H1 (cell line): Measurements from ENCODE around the gene NXPH4. TPM values are rescaled to one million over a fixed set of nuclear protein-coding genes. Genes with fewer than 3 reads are reported as not detected.

ENCODE experiments used
- TAF7 ChIP-seq: optimal IDR thresholded peaks from 2 replicates; pipeline ENCODE3; 2011; ENCODE audit warnings: low read depth, mild to moderate bottlenecking, inconsistent platforms, low read length, moderate library complexity, borderline replicate concordance
- polyA plus RNA-seq, 7 experiments: library from polyadenylated mRNA; depleted of rRNA in 3 of 7; stranded (reverse) in 5 of 7; unstranded in 2 of 7; fragments of >200 nt in 5 of 7; fragments of 200-250 nt in 2 of 7; gene quantifications; 1 replicate in 5 of 7; 2 replicates in 1 of 7; 4 replicates in 1 of 7; pipeline versions ENCODE4 v1.2.1 to v1.2.3, GENCODE V29; 2011 to 2013; ENCODE audit warnings: missing spikeins in 2 of 7, mixed read lengths in 2 of 7
- total RNA-seq: library from RNA; stranded (reverse); fragmentation: NEBNext Ultra II Directional; extraction: Animal tissue kit (Norgen Biotek cat#: 25700); gene quantifications from 2 replicates; pipeline ENCODE4 v1.2.1, GENCODE V29; 2021
- TF ChIP-seq, protein P1 (sequence below): fragments of 300-600 bp; sonication (generic); IDR thresholded peaks from 2 replicates; pipeline ENCODE4 v1.7.1; 2012; ENCODE audit warnings: low read length, moderate library complexity, mild to moderate bottlenecking, inconsistent platforms; ENCODE audit not compliant: insufficient replicate concordance
- TF ChIP-seq, protein P2 (sequence below), 3 experiments: IDR thresholded peaks; 1 replicate in 2 of 3; 2 replicates in 1 of 3; pipeline versions ENCODE4 v1.5.1 to v1.6.1; 2011; ENCODE audit warnings: low read length in 3 of 3, mild to moderate bottlenecking in 3 of 3, inconsistent platforms in 2 of 3, low read depth in 1 of 3, moderate library complexity in 1 of 3; ENCODE audit not compliant: insufficient read depth in 1 of 3; ENCODE audit errors: control extremely low read depth in 1 of 3

The NXPH4 gene
- total and polyA plus RNA-seq, 2 of the 8 experiments (the other 6 are each of a cell fraction or from before 2014, with no cell fraction given) = 0.92 to 1.7 TPM

DNA sequence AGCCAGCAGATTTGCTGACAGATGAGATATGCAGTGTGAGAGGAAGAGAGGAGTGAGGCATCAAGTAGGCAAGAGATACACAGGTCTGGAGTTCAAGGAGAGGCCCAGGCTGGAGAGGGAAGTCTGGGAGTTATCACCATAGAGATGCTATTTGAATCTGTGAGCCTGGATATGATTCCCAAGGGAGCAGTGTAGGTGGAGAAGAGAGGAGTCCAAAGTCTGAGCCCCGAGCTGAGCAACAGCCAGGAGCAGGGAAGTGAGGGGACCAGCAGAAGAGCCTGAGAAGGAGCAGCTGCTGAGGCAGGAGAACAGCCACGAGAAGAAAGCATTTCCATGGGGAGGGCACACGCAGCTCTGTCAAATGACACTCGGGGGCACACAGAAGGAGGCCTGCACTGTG is 20.2 kb upstream of the NXPH4 start (continued):
- TF ChIP-seq, protein P1, sequence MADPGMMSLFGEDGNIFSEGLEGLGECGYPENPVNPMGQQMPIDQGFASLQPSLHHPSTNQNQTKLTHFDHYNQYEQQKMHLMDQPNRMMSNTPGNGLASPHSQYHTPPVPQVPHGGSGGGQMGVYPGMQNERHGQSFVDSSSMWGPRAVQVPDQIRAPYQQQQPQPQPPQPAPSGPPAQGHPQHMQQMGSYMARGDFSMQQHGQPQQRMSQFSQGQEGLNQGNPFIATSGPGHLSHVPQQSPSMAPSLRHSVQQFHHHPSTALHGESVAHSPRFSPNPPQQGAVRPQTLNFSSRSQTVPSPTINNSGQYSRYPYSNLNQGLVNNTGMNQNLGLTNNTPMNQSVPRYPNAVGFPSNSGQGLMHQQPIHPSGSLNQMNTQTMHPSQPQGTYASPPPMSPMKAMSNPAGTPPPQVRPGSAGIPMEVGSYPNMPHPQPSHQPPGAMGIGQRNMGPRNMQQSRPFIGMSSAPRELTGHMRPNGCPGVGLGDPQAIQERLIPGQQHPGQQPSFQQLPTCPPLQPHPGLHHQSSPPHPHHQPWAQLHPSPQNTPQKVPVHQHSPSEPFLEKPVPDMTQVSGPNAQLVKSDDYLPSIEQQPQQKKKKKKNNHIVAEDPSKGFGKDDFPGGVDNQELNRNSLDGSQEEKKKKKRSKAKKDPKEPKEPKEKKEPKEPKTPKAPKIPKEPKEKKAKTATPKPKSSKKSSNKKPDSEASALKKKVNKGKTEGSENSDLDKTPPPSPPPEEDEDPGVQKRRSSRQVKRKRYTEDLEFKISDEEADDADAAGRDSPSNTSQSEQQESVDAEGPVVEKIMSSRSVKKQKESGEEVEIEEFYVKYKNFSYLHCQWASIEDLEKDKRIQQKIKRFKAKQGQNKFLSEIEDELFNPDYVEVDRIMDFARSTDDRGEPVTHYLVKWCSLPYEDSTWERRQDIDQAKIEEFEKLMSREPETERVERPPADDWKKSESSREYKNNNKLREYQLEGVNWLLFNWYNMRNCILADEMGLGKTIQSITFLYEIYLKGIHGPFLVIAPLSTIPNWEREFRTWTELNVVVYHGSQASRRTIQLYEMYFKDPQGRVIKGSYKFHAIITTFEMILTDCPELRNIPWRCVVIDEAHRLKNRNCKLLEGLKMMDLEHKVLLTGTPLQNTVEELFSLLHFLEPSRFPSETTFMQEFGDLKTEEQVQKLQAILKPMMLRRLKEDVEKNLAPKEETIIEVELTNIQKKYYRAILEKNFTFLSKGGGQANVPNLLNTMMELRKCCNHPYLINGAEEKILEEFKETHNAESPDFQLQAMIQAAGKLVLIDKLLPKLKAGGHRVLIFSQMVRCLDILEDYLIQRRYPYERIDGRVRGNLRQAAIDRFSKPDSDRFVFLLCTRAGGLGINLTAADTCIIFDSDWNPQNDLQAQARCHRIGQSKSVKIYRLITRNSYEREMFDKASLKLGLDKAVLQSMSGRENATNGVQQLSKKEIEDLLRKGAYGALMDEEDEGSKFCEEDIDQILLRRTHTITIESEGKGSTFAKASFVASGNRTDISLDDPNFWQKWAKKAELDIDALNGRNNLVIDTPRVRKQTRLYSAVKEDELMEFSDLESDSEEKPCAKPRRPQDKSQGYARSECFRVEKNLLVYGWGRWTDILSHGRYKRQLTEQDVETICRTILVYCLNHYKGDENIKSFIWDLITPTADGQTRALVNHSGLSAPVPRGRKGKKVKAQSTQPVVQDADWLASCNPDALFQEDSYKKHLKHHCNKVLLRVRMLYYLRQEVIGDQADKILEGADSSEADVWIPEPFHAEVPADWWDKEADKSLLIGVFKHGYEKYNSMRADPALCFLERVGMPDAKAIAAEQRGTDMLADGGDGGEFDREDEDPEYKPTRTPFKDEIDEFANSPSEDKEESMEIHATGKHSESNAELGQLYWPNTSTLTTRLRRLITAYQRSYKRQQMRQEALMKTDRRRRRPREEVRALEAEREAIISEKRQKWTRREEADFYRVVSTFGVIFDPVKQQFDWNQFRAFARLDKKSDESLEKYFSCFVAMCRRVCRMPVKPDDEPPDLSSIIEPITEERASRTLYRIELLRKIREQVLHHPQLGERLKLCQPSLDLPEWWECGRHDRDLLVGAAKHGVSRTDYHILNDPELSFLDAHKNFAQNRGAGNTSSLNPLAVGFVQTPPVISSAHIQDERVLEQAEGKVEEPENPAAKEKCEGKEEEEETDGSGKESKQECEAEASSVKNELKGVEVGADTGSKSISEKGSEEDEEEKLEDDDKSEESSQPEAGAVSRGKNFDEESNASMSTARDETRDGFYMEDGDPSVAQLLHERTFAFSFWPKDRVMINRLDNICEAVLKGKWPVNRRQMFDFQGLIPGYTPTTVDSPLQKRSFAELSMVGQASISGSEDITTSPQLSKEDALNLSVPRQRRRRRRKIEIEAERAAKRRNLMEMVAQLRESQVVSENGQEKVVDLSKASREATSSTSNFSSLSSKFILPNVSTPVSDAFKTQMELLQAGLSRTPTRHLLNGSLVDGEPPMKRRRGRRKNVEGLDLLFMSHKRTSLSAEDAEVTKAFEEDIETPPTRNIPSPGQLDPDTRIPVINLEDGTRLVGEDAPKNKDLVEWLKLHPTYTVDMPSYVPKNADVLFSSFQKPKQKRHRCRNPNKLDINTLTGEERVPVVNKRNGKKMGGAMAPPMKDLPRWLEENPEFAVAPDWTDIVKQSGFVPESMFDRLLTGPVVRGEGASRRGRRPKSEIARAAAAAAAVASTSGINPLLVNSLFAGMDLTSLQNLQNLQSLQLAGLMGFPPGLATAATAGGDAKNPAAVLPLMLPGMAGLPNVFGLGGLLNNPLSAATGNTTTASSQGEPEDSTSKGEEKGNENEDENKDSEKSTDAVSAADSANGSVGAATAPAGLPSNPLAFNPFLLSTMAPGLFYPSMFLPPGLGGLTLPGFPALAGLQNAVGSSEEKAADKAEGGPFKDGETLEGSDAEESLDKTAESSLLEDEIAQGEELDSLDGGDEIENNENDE = no peak
- TF ChIP-seq, protein P2, sequence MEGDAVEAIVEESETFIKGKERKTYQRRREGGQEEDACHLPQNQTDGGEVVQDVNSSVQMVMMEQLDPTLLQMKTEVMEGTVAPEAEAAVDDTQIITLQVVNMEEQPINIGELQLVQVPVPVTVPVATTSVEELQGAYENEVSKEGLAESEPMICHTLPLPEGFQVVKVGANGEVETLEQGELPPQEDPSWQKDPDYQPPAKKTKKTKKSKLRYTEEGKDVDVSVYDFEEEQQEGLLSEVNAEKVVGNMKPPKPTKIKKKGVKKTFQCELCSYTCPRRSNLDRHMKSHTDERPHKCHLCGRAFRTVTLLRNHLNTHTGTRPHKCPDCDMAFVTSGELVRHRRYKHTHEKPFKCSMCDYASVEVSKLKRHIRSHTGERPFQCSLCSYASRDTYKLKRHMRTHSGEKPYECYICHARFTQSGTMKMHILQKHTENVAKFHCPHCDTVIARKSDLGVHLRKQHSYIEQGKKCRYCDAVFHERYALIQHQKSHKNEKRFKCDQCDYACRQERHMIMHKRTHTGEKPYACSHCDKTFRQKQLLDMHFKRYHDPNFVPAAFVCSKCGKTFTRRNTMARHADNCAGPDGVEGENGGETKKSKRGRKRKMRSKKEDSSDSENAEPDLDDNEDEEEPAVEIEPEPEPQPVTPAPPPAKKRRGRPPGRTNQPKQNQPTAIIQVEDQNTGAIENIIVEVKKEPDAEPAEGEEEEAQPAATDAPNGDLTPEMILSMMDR (IDR thresholded peaks at IDR 0.05; ENCODE audit: control extremely low read depth in 1 of 3, insufficient read depth in 1 of 3, low read depth in 1 of 3, low read length in 3 of 3) = no peak
- no peak for TF ChIP-seq TAF7
